ENCODE measurements around the gene MGAT5. TPM values are rescaled to one million over a fixed set of nuclear protein-coding genes. Genes with fewer than 3 reads are reported as not detected.

The MGAT5 gene
- total RNA-seq: 10 to 100 TPM; 48.5 to 54.3 TPM

GRCh38 chr2:134253804-134254203 is at the start of gene MGAT5:
MGAT5 (plus strand) TSS chr2:134254072; CDS start chr2:134254404, 332 bp downstream.
- H3K27me3 Mint-ChIP-seq (ENCODE audit: low read depth): peaks cover 2% of the 10 kb centered on the region
- ATAC-seq: no peak
- DNase-seq: no peak
- H3K4me1 Mint-ChIP-seq (ENCODE audit: low read depth): peaks cover 93% of the 10 kb centered on the region
- CTCF ChIA-PET: interaction anchor here (1.1 to 4.5 kb wide), 7 partner anchors 10 to 158 kb away, joined by 3 to 29 read pairs (median 5); no protein-coding TSS in a partner anchor
- H3K9me3 Mint-ChIP-seq (ENCODE audit: insufficient read depth): no peaks in the 10 kb centered on the region
- POLR2A ChIA-PET: interaction anchor here (0.6 to 1.3 kb wide), 3 partner anchors 8 to 72 kb away, joined by 3 to 4 read pairs (median 3); no protein-coding TSS in a partner anchor
- H3K36me3 Mint-ChIP-seq (ENCODE audit: low read depth): peaks cover 40% of the 10 kb centered on the region
- no peak within 1 kb of the TSS for H3K4me3 Mint-ChIP-seq
- no peak within 1 kb of the TSS for H3K27ac Mint-ChIP-seq

GRCh38 chr2:134205087-134205486 is 48.8 kb upstream of the MGAT5 start:
- no peaks in the 10 kb centered on the region for H3K36me3 Mint-ChIP-seq (ENCODE audit: low read depth)
- peaks cover 22% of the 10 kb centered on the region for H3K4me1 Mint-ChIP-seq (ENCODE audit: low read depth)

DNA sequence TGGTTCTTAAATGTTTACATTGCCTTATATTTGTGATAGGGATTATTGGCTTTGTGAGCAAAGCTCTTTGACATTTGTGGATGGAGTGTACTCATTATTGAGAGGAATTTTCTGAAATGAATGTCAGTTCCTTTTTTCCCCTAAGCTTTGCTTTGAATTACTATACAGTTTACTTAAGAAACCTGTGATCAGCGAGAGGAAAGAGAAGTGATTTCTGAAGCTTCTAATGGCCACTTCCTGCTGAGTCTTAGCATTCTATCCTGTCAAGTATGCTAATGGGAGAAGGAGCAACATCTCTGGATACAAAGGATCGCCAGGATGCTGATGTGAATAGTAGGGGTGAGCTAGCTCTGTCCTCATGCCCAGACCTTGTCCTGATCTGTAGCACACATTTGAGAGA is 47.8 kb upstream of the MGAT5 start:
- Mint-ChIP-seq H3K27me3 (ENCODE audit: low read depth) (no peaks in the 10 kb centered on the region), H3K4me3 (no peak overlapping the region), H3K9me3 (ENCODE audit: insufficient read depth) (no peaks in the 10 kb centered on the region), H3K36me3 (ENCODE audit: low read depth) (no peaks in the 10 kb centered on the region), H3K27ac (no peak overlapping the region), H3K4me1 (ENCODE audit: low read depth) (peaks cover 22% of the 10 kb centered on the region)
- ChIA-PET POLR2A (interaction anchor here (0.6 kb wide), 1 partner anchor 240 kb away, joined by 3 read pairs; no protein-coding TSS in a partner anchor), CTCF (interaction anchor here (0.8 to 8.2 kb wide), 15 partner anchors 9 to 245 kb away, joined by 3 to 160 read pairs (median 4); no protein-coding TSS in a partner anchor)
- DNase-seq: no peak
- no peak for ATAC-seq

More at GRCh38 chr2:134205087-134205486, 48.8 kb upstream of the MGAT5 start:
- no peaks in the 10 kb centered on the region for H3K27me3 Mint-ChIP-seq (ENCODE audit: low read depth)
- no peak overlapping the region for H3K27ac Mint-ChIP-seq
- ATAC-seq (no peak), DNase-seq (no peak)
- no peak overlapping the region for H3K4me3 Mint-ChIP-seq
- H3K9me3 Mint-ChIP-seq (ENCODE audit: insufficient read depth): no peaks in the 10 kb centered on the region
- ChIA-PET CTCF (interaction anchor here (1.2 to 8.2 kb wide), 10 partner anchors 12 to 246 kb away, joined by 3 to 160 read pairs (median 15); no protein-coding TSS in a partner anchor), POLR2A (no interaction called here)

DNA sequence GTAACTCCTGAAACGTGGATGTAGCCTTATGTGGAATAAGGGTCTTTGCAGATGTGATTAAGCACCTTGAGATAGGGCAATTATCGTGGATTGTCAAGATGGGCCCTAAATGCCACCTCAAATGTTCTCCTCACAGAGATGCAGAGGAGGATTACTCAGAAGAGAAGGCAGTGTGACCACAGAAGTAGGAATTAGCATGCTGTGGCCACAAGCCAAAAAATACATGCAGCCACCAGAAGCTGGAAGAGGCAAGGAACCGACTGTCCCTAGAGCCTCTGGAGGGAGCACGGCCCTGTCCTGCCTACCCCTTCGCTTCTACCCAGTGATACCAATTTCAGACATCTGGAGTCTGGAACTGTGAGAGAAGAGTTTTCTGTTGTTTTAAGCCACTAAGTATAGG is 47.3 kb upstream of the MGAT5 start:
- DNase-seq (no peak), ATAC-seq (no peak)
- H3K27ac Mint-ChIP-seq: no peak overlapping the region
- CTCF ChIA-PET: interaction anchor here (0.8 to 8.2 kb wide), 22 partner anchors 9 to 206 kb away, joined by 3 to 160 read pairs (median 5); partner anchors contain the start of gene MGAT5
- no peaks in the 10 kb centered on the region for H3K9me3 Mint-ChIP-seq (ENCODE audit: insufficient read depth)
- POLR2A ChIA-PET: interaction anchor here (0.6 to 1.4 kb wide), 2 partner anchors 86 to 239 kb away, joined by 3 to 4 read pairs; no protein-coding TSS in a partner anchor
- H3K36me3 Mint-ChIP-seq (ENCODE audit: low read depth): no peaks in the 10 kb centered on the region
- H3K27me3 Mint-ChIP-seq (ENCODE audit: low read depth): no peaks in the 10 kb centered on the region
- H3K4me3 Mint-ChIP-seq: no peak overlapping the region
- peaks cover 19% of the 10 kb centered on the region for H3K4me1 Mint-ChIP-seq (ENCODE audit: low read depth)

DNA sequence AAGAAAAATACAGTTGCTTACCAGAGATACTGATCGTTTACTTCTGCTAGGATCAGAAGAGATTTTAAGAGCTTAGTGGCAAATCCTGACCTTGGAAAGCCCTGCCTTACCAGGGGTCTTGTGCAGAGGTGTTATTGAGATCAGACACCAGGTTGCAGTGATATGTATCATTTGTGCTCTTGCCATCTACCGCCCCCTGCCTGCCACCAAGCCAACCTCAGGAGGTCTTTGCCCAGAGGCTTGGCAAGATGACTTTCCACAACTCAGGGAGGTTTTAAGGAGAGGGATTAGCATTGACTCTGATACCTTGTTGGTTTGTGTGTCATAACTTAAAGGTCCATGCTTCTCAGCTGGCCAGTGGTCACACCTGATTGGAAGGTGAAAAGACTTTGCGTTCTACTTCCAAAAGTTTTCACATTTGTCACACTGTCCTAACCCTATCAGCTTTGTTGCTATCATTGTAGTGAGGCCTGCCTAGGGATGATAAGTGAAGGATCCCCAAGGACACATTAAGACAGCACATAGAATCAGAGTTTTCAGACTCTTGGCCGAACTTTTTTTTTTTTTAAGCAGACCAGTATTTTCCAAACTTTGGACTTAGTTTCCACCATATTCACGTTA is 46.2 kb upstream of the MGAT5 start:
- ChIA-PET CTCF (interaction anchor here (0.6 to 8.2 kb wide), 22 partner anchors 9 to 323 kb away, joined by 3 to 160 read pairs (median 5); partner anchors contain the start of gene MGAT5), POLR2A (interaction anchor here (1.0 to 1.4 kb wide), 2 partner anchors 12 to 87 kb away, joined by 3 to 4 read pairs; no protein-coding TSS in a partner anchor)
- Mint-ChIP-seq H3K4me3 (no peak overlapping the region), H3K27me3 (ENCODE audit: low read depth) (no peaks in the 10 kb centered on the region), H3K4me1 (ENCODE audit: low read depth) (peaks cover 10% of the 10 kb centered on the region), H3K36me3 (ENCODE audit: low read depth) (no peaks in the 10 kb centered on the region), H3K27ac (no peak overlapping the region), H3K9me3 (ENCODE audit: insufficient read depth) (no peaks in the 10 kb centered on the region)
- DNase-seq: peak; percentile 68
- ATAC-seq: peak; percentile 90

DNA sequence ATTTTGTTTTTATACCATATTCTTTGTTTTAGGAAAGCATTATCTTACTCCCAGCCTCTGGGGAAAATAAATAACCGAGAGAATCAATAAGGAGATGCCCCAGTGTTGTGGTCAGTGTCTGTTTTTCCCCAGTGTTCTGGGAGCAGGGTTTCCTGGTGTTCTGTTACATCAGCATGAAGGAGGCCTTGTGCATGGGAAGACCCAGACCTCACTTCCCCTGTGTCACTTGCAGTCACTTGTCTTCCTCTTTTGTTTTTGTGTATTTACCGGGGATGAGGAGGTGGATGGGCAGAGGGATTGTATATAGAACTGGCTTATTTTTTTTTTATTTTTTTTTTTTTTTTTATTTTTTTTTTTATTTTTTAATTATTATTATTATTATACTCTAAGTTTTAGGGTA is 45.0 kb upstream of the MGAT5 start:
- Mint-ChIP-seq H3K27me3 (ENCODE audit: low read depth) (no peaks in the 10 kb centered on the region), H3K9me3 (ENCODE audit: insufficient read depth) (no peaks in the 10 kb centered on the region), H3K36me3 (ENCODE audit: low read depth) (no peaks in the 10 kb centered on the region), H3K4me1 (ENCODE audit: low read depth) (peaks cover 10% of the 10 kb centered on the region), H3K4me3 (no peak overlapping the region), H3K27ac (no peak overlapping the region)
- ChIA-PET CTCF (interaction anchor here (1.1 to 8.2 kb wide), 8 partner anchors 8 to 242 kb away, joined by 3 to 160 read pairs (median 27); no protein-coding TSS in a partner anchor), POLR2A (no interaction called here)
- DNase-seq: no peak
- ATAC-seq: no peak

- Mint-ChIP-seq H3K27ac (no peak overlapping the region), H3K4me3 (no peak overlapping the region), H3K9me3 (ENCODE audit: insufficient read depth) (no peaks in the 10 kb centered on the region), H3K36me3 (ENCODE audit: low read depth) (peaks cover 13% of the 10 kb centered on the region), H3K27me3 (ENCODE audit: low read depth) (no peaks in the 10 kb centered on the region), H3K4me1 (ENCODE audit: low read depth) (peaks cover 21% of the 10 kb centered on the region)
- ATAC-seq (no peak), DNase-seq (no peak)
- ChIA-PET POLR2A (no interaction called here), CTCF (interaction anchor here (0.6 kb wide), 1 partner anchor 199 kb away, joined by 3 read pairs; no protein-coding TSS in a partner anchor)
These were observed 41.1 kb upstream of the MGAT5 start for GRCh38 chr2:134212746-134213145.

DNA sequence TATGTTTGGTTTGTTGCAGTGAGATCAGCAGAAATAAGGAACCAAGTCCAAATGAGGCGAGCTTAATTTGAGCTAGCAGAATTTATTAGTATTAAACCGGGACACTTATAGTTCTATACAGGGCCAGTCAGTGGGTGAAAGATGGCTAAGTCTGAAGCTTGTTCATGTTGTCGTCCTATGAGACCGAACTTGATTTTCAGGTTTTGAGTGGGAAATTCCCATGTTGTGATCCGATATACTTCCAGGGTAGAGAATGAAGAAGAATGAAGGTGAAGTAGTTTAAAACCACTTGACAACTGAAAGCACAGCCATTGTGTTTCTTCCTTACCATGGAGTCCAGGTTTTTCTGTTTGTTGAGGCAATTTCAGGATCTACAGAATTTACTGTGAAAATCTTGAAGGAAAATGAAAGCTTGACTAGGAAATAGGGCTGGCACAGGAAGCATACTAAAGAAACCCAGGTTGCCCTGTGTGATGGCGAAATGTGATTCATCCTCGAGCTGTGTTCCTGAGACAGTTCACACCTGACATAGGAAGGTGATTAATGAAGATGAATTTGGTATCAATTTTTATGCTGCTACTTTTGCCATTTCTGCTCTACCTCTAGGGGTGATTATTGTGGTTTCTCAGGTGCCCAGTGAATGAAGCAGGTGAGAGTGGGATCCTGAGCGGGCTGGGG is 37.6 kb upstream of the MGAT5 start:
- ChIA-PET CTCF (interaction anchor here (1.0 to 6.5 kb wide), 10 partner anchors 10 to 235 kb away, joined by 3 to 64 read pairs (median 11); no protein-coding TSS in a partner anchor), POLR2A (interaction anchor here (1.0 to 1.2 kb wide), 2 partner anchors 88 to 96 kb away, joined by 3 read pairs; no protein-coding TSS in a partner anchor)
- Mint-ChIP-seq H3K27me3 (ENCODE audit: low read depth) (no peaks in the 10 kb centered on the region), H3K4me1 (ENCODE audit: low read depth) (peaks cover 49% of the 10 kb centered on the region), H3K27ac (no peak overlapping the region), H3K9me3 (ENCODE audit: insufficient read depth) (no peaks in the 10 kb centered on the region), H3K4me3 (no peak overlapping the region), H3K36me3 (ENCODE audit: low read depth) (peaks cover 18% of the 10 kb centered on the region)
- DNase-seq (no peak), ATAC-seq (no peak)

GRCh38 chr2:134217351-134217750 is 36.5 kb upstream of the MGAT5 start:
- Mint-ChIP-seq H3K9me3 (ENCODE audit: insufficient read depth) (no peaks in the 10 kb centered on the region), H3K27me3 (ENCODE audit: low read depth) (no peaks in the 10 kb centered on the region), H3K4me1 (ENCODE audit: low read depth) (peaks cover 49% of the 10 kb centered on the region), H3K27ac (peak overlapping the region; percentile 85), H3K36me3 (ENCODE audit: low read depth) (peaks cover 18% of the 10 kb centered on the region), H3K4me3 (no peak overlapping the region)
- ATAC-seq (peak; percentile 7), DNase-seq (peak; percentile 25)
- ChIA-PET POLR2A (interaction anchor here (1.0 to 1.2 kb wide), 3 partner anchors 17 to 97 kb away, joined by 3 read pairs; no protein-coding TSS in a partner anchor), CTCF (interaction anchor here (0.7 to 6.5 kb wide), 12 partner anchors 11 to 234 kb away, joined by 3 to 64 read pairs (median 6); no protein-coding TSS in a partner anchor)

DNA sequence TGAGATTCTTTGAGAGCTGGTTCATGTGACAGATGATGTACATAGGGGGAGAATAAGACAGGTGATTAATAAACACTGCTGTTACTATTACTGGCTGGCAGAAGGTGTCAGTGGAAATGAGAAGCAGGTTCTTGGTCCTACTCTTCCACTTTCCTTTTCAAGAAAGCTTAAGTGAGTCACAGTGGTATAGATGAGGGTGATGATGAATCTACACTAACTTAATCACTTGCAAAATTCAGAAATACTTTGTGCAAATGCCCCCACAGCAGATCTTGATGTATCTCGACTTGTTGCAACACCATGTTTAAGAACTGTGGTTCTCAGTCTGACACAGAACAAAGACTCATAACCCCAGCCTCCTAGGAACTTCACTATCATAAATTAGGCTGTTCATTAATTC is 35.9 kb upstream of the MGAT5 start:
- Mint-ChIP-seq H3K36me3 (ENCODE audit: low read depth) (peaks cover 18% of the 10 kb centered on the region), H3K27ac (peak overlapping the region; percentile 85), H3K4me1 (ENCODE audit: low read depth) (peaks cover 49% of the 10 kb centered on the region), H3K9me3 (ENCODE audit: insufficient read depth) (no peaks in the 10 kb centered on the region), H3K4me3 (no peak overlapping the region), H3K27me3 (ENCODE audit: low read depth) (no peaks in the 10 kb centered on the region)
- peak; percentile 67 for ATAC-seq
- ChIA-PET CTCF (interaction anchor here (0.7 to 6.5 kb wide), 11 partner anchors 10 to 194 kb away, joined by 3 to 64 read pairs (median 6); no protein-coding TSS in a partner anchor), POLR2A (interaction anchor here (1.0 to 1.7 kb wide), 4 partner anchors 16 to 100 kb away, joined by 3 to 4 read pairs (median 3); no protein-coding TSS in a partner anchor)
- DNase-seq: peak; percentile 26

DNA sequence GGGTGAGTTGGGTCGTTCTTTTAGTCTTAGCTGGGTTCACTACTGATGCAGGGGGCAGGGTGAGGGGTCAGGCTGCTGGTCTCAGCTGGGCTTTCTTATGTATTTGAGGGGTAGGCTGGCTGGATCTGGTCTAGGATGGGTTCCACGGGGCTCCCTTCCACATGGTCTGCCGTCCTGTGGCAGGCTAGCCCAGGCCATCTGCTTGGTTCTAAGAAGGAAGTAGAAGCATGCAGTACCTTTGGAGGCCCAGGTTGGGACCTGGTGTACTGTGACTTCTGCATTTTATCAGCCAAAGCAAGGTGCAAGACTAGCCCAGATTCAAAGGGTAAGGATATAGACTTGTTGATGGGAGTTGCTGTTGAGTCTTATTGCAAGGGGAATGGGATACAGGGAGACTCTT is 35.5 kb upstream of the MGAT5 start:
- no peak for DNase-seq
- H3K4me3 Mint-ChIP-seq: no peak overlapping the region
- H3K27me3 Mint-ChIP-seq (ENCODE audit: low read depth): no peaks in the 10 kb centered on the region
- ChIA-PET CTCF (interaction anchor here (0.7 to 6.5 kb wide), 16 partner anchors 10 to 193 kb away, joined by 3 to 64 read pairs (median 6); no protein-coding TSS in a partner anchor), POLR2A (interaction anchor here (0.9 to 1.7 kb wide), 4 partner anchors 16 to 100 kb away, joined by 3 to 5 read pairs (median 4); no protein-coding TSS in a partner anchor)
- peaks cover 18% of the 10 kb centered on the region for H3K36me3 Mint-ChIP-seq (ENCODE audit: low read depth)
- peaks cover 49% of the 10 kb centered on the region for H3K4me1 Mint-ChIP-seq (ENCODE audit: low read depth)
- peak overlapping the region; percentile 85 for H3K27ac Mint-ChIP-seq
- peak; percentile 22 for ATAC-seq
- H3K9me3 Mint-ChIP-seq (ENCODE audit: insufficient read depth): no peaks in the 10 kb centered on the region

All from activated CD8-positive, alpha-beta T cell treated with anti-CD3 and anti-CD28 coated beads, Interleukin-2, amount 10 ng/mL, durations not matched to agents 7 days and 5 days (primary cell).